Omental fat pad (tissue), 4 donors: ENCODE measurements around the gene TCP11. TPM values are rescaled to one million over a fixed set of nuclear protein-coding genes. Genes with fewer than 3 reads are reported as not detected.

Experiments
- ATAC-seq: fragments of 150-250 bp; one replicate; pipeline ENCODE4 v1.9.1; 2016; ENCODE audit warnings: mild to moderate bottlenecking, moderate library complexity; ENCODE audit not compliant: low FRiP score
- DNase-seq: peaks from one replicate; pipeline ENCODE4 v3.0.0-alpha.2; 2019; ENCODE audit warnings: low spot score
- total RNA-seq, 4 donors: library from RNA; depleted of rRNA; stranded (reverse); fragments of >200 nt; gene quantifications; one replicate each; pipeline ENCODE4 v1.1.0, GENCODE V29; 2016
- TF ChIP-seq, protein P1 (sequence below), 3 donors: fragments of 450-650 bp; IDR thresholded peaks; one replicate each; pipeline ENCODE4 v1.5.1; 2016 to 2017; ENCODE audit warnings: antibody characterized with exemption in 3 of 3, mild to moderate bottlenecking in 3 of 3, moderate library complexity in 2 of 3

Gene TCP11
- total RNA-seq, 4 donors from 2014 or later = not detected

DNA sequence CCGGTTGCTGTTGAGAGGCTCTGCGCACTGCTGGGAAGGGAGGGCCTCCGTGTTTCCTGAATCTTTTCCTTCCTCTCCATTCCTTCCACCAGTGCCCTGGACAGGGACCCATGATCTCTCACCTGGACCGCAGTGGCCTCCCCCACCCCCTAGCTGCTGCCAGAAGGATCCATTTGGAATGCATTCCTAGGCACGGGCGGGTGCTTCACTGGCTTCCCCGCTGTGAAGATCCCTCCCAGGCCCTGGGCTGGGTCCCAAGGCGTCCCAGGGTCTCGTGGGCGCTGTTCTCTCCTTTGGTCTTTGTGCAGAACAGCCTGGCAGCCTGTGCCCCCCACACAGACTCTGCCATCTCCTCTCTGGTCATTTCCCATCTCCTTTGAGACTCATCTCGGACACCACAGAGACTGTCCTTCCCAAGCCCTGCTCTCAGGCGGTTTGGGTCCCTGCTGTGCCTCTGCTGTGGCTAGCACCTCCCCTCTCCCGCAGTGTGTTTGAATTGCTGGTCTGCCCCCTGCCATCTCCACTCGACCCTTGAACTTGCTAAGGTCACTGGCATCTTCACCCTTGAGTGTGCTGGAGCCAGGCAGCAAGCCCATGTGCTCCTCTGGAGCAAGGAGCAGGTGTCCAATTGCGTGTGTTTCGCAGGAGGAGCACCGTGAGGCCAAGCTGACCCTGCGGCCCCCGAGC is 59.0 kb downstream of the TCP11 start:
- ATAC-seq = no peak
- DNase-seq = no peak
- TF ChIP-seq, protein P1, sequence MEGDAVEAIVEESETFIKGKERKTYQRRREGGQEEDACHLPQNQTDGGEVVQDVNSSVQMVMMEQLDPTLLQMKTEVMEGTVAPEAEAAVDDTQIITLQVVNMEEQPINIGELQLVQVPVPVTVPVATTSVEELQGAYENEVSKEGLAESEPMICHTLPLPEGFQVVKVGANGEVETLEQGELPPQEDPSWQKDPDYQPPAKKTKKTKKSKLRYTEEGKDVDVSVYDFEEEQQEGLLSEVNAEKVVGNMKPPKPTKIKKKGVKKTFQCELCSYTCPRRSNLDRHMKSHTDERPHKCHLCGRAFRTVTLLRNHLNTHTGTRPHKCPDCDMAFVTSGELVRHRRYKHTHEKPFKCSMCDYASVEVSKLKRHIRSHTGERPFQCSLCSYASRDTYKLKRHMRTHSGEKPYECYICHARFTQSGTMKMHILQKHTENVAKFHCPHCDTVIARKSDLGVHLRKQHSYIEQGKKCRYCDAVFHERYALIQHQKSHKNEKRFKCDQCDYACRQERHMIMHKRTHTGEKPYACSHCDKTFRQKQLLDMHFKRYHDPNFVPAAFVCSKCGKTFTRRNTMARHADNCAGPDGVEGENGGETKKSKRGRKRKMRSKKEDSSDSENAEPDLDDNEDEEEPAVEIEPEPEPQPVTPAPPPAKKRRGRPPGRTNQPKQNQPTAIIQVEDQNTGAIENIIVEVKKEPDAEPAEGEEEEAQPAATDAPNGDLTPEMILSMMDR (IDR thresholded peaks at IDR 0.05) = no peak

GRCh38 chr6:35081426-35081851 is 59.7 kb downstream of the TCP11 start:
- TF ChIP-seq, protein P1 (IDR thresholded peaks at IDR 0.05) = no peak
- DNase-seq = no peak
- no peak for ATAC-seq

DNA sequence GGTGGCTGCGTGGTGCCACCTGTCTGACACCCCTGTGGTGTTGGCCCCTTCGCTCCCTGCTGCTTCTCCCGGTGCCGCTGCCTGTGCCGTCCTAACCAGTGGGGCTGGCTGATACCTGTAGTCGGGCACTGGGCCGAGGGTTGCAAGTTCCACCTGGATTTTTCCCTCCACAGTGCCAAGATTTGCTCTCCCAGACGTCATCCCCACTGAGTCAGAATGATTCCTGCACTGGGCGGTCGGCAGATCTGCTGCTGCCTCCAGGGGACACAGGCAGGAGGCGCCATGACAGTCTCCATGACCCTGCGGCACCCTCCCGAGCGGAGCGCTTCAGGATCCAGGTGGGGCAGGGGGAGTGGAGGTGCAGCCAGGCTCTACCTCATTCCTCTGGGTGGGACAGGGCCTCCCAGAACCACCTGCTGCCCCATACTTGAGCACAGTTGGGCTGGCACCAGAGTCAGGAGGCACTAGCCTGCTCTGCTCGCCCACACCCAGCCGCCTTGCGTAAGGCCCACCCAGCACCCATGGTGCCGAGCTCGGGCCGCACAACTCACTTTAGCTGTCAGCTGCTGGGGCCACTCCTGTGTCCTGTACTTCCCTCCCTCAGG is 60.2 kb downstream of the TCP11 start:
- TF ChIP-seq, protein P1 (IDR thresholded peaks at IDR 0.05) = no peak
- DNase-seq (no peak), ATAC-seq (no peak)

DNA sequence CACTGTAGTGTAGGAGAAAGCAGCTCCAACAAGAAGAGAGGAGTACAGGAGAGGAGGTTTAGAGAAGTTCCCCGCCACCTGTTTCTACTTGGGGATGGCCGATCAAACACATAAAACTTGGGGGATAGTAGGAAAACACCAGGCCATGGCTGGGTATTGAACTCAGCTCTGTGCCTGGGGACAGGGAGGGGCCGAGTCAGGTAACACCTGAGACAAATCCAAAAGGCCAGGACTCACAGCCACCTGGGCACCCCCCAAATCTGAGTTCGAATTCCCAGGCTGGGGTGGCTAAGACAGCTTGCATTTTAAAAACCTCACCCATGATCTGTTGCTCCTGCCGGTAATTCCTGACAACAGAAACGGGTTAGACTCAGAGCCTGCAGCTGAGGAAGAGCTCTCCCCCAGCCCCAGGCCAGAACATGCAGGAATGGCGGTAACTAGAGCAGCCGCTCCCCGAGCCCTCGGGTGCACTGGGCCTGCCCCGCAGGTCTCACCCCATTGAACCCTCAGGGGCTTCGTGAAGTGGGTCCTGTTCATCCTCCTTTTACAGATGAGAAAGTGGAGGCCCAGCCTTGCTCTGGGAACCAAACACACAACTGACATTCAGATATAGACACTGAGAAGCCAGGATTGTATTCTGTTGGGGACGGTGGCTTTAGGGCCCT is 61.0 kb downstream of the TCP11 start:
- DNase-seq = no peak
- TF ChIP-seq, protein P1 (IDR thresholded peaks at IDR 0.05) = no peak

GRCh38 chr6:35079311-35080000 is 61.7 kb downstream of the TCP11 start:
- no peak for ATAC-seq
- TF ChIP-seq, protein P1 (IDR thresholded peaks at IDR 0.05) = no peak
- DNase-seq = no peak

More for the DNA sequence above, 61.0 kb downstream of the TCP11 start:
- ATAC-seq = no peak

DNA sequence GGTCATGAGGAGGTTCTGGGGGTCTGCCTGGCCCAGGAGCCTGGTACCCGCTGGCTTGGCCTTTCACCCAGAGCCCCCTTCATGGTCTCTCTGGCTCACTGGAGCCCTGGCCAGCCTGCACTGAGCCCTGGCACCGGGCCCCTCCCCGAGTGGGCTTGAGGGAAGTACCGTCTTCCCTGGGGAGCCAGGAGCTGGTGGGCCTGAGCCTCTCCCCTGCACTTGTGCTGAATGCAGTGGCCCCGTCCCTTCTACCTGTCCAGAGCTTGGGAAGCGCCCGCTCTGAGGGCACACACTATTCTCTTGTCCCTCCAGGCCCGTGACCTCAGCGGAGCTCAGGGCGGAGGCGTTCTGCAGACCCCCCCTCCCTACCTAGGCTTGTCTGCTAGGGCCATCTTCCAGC is 62.2 kb downstream of the TCP11 start:
- TF ChIP-seq, protein P1 (IDR thresholded peaks at IDR 0.05) = no peak
- ATAC-seq (no peak), DNase-seq (no peak)
